Left lung (tissue), 10 donors: Measurements from ENCODE around the gene NSD1. TPM values are rescaled to one million over a fixed set of nuclear protein-coding genes. Genes with fewer than 3 reads are reported as not detected.

Experiments used
- ATAC-seq: fragments of 200-7000 bp; cut with Tn5 transposase; one replicate; pipeline ENCODE4 v1.9.1; 2020; ENCODE audit warnings: moderate library complexity
- DNase-seq, 4 donors: peaks; one replicate each; pipeline ENCODE4 v3.0.0-alpha.2; 2013 to 2020
- H3K27ac ChIP-seq, 2 donors: fragments of 200-600 bp; sonication (generic) in 1 of 2; one replicate each; pipeline versions ENCODE4 v1.5.0 to v1.8.0; 2020 to 2021
- H3K27me3 ChIP-seq, 2 donors: fragments of 200-600 bp; sonication (generic) in 1 of 2; one replicate each; pipeline versions ENCODE4 v1.5.0 to v1.8.0; 2020 to 2021
- H3K36me3 ChIP-seq, 2 donors: fragments of 200-600 bp; sonication (generic) in 1 of 2; one replicate each; pipeline versions ENCODE4 v1.5.0 to v1.8.0; 2020 to 2021
- H3K4me1 ChIP-seq, 2 donors: fragments of 200-600 bp; one replicate each; pipeline ENCODE4 v1.8.0; 2021
- H3K4me3 ChIP-seq, 2 donors: fragments of 200-600 bp; sonication (generic) in 1 of 2; one replicate each; pipeline versions ENCODE4 v1.5.0 to v1.8.0; 2020 to 2021; ENCODE audit warnings: mild to moderate bottlenecking in 1 of 2
- H3K9me3 ChIP-seq, 2 donors: fragments of 200-600 bp; sonication (generic) in 1 of 2; one replicate each; pipeline versions ENCODE4 v1.5.0 to v1.8.0; 2020 to 2021
- CTCF ChIP-seq, 2 donors: fragments of 200-600 bp; sonication (generic) in 1 of 2; IDR thresholded peaks; one replicate each; pipeline versions ENCODE4 v1.5.0 to v1.8.0; 2021; ENCODE audit warnings: antibody characterized with exemption in 2 of 2
- intact Hi-C, 2 donors: fragments of 100-400 bp; cut with DNase I; formaldehyde crosslinking; loops; one replicate each; pipeline versions ENCODE4 v1.11.2 to v1.14.2; 2022
- polyA plus RNA-seq, 6 donors: library from polyadenylated mRNA; unstranded; fragments of 120-200 nt; gene quantifications; one replicate each; pipeline ENCODE4 v1.2.1, GENCODE V29; 2013; ENCODE audit not compliant: insufficient read length in 6 of 6
- total RNA-seq, 2 donors: library from RNA; stranded (reverse); fragmentation: NEBNext Ultra II Directional; extraction: Animal tissue kit (Norgen Biotek cat#: 25700); gene quantifications; one replicate each; pipeline ENCODE4 v1.2.1, GENCODE V29; 2021
- donor health status: DM: no; HTN: yes; CAD: no.
- donor health status: DM: no; HTN: no; CAD: no.

The NSD1 gene
- total and polyA plus RNA-seq, 8 donors: 45.8 to 79.7 (median 54.1) TPM

DNA sequence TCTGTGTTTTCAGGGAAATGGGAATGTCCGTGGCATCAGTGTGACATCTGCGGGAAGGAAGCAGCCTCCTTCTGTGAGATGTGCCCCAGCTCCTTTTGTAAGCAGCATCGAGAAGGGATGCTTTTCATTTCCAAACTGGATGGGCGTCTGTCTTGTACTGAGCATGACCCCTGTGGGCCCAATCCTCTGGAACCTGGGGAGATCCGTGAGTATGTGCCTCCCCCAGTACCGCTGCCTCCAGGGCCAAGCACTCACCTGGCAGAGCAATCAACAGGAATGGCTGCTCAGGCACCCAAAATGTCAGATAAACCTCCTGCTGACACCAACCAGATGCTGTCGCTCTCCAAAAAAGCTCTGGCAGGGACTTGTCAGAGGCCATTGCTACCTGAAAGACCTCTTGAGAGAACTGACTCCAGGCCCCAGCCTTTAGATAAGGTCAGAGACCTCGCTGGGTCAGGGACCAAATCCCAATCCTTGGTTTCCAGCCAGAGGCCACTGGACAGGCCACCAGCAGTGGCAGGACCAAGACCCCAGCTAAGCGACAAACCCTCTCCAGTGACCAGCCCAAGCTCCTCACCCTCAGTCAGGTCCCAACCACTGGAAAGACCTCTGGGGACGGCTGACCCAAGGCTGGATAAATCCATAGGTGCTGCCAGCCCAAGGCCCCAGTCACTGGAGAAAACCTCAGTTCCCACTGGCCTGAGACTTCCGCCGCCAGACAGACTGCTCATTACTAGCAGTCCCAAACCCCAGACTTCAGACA is 160.4 kb downstream of the NSD1 start:
- Histone ChIP-seq H3K36me3 (peaks cover 0 to 76% of the 10 kb centered on the region in 2 donors), H3K27me3 (no peaks in the 10 kb centered on the region)
- TF ChIP-seq CTCF (IDR thresholded peaks at IDR 0.05): no peak

DNA sequence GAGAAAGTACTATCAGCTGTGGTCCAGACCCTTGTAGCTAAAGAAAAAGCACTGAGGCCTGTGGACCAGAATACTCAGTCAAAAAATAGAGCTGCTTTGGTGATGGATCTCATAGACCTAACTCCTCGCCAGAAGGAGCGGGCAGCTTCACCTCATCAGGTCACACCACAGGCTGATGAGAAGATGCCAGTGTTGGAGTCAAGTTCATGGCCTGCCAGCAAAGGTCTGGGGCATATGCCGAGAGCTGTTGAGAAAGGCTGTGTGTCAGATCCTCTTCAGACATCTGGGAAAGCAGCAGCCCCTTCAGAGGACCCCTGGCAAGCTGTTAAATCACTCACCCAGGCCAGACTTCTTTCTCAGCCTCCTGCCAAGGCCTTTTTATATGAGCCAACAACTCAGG is 161.1 kb downstream of the NSD1 start:
- Histone ChIP-seq H3K9me3 (no peaks in the 10 kb centered on the region), H3K27ac (peak overlapping the region in 1 of 2 donors; percentile 77), H3K4me1 (peaks cover 6 to 46% of the 10 kb centered on the region in 2 donors), H3K4me3 (no peak overlapping the region), H3K36me3 (peaks cover 0 to 69% of the 10 kb centered on the region in 2 donors), H3K27me3 (no peaks in the 10 kb centered on the region)
- ATAC-seq (no peak), DNase-seq (no peak)
- no peak for TF ChIP-seq CTCF (IDR thresholded peaks at IDR 0.05)
- intact Hi-C loops: no loop called here

More for the DNA sequence above, 160.4 kb downstream of the NSD1 start:
- Histone ChIP-seq H3K9me3 (no peaks in the 10 kb centered on the region), H3K27ac (no peak overlapping the region), H3K4me3 (no peak overlapping the region), H3K4me1 (peaks cover 6 to 40% of the 10 kb centered on the region in 2 donors)
- intact Hi-C loops: no loop called here
- ATAC-seq (no peak), DNase-seq (no peak)

GRCh38 chr5:177295924-177296323 is 162.4 kb downstream of the NSD1 start:
- peak overlapping the region in 1 of 2 donors; percentile 77 for H3K27ac ChIP-seq
- H3K4me3 ChIP-seq: no peak overlapping the region
- no peaks in the 10 kb centered on the region for H3K27me3 ChIP-seq
- ATAC-seq (no peak), DNase-seq (peak in 1 of 4 donors; percentile 81)
- intact Hi-C loops: no loop called here
- H3K9me3 ChIP-seq: no peaks in the 10 kb centered on the region
- peaks cover 0 to 56% of the 10 kb centered on the region in 2 donors for H3K36me3 ChIP-seq
- H3K4me1 ChIP-seq: peaks cover 17 to 59% of the 10 kb centered on the region in 2 donors
- TF ChIP-seq CTCF (IDR thresholded peaks at IDR 0.05): no peak

- Histone ChIP-seq H3K9me3 (no peaks in the 10 kb centered on the region), H3K27ac (peak overlapping the region; percentile 29 to 77), H3K4me1 (peaks cover 23 to 66% of the 10 kb centered on the region in 2 donors), H3K36me3 (peaks cover 0 to 56% of the 10 kb centered on the region in 2 donors), H3K4me3 (no peak overlapping the region), H3K27me3 (no peaks in the 10 kb centered on the region)
- intact Hi-C loops: no loop called here
- no peak for TF ChIP-seq CTCF (IDR thresholded peaks at IDR 0.05)
- ATAC-seq (no peak), DNase-seq (peak in 1 of 4 donors; percentile 29)
Observed at GRCh38 chr5:177296581-177296980, 163.0 kb downstream of the NSD1 start.

DNA sequence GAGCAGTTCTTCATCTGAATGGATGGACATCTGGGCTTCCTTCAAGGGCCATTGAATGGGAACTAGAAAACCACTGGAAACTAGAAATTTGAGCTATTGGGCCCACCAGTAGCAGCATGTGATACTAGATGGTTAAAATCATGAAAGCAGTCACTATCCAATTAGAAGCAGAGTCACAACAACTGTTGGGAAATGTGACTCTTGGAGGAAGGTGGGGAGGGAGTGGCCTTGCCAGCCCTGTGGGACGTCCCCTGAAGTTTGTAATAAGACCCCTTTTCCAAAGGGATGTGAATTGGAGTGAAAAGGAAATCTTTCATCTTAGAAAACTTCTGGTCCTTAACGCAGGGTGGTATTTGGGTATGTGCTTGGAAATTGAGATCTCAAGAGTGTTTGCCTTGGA is 164.3 kb downstream of the NSD1 start:
- Histone ChIP-seq H3K4me3 (no peak overlapping the region), H3K36me3 (peaks cover 0 to 48% of the 10 kb centered on the region in 2 donors), H3K9me3 (no peaks in the 10 kb centered on the region), H3K27me3 (no peaks in the 10 kb centered on the region), H3K27ac (peak overlapping the region in 1 of 2 donors; percentile 89), H3K4me1 (peaks cover 32 to 79% of the 10 kb centered on the region in 2 donors)
- intact Hi-C loops: no loop called here
- no peak for ATAC-seq
- TF ChIP-seq CTCF (IDR thresholded peaks at IDR 0.05): no peak
- DNase-seq: no peak
